ENCODE data around the gene ELF1.

DNA sequence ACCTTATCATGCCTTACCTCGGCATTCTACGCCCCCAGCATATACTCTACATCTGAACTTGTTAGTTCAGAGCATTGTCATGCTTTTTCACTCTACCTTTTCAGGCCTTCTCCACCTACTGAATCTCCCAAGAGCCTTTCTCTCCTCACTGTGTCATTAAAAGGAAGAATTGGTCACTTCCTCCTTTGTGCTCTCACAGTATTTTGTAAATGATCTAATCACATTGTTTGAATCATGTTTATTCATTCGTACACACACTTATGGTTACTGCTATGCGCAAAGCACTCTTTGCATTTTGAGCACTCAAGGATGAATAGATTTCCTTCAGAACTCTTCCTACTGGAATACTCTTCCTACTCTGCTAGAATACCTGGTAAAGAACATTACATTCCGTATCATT, 15.8 kb upstream of the ELF1 start:
- TF ChIP-seq, protein P1, sequence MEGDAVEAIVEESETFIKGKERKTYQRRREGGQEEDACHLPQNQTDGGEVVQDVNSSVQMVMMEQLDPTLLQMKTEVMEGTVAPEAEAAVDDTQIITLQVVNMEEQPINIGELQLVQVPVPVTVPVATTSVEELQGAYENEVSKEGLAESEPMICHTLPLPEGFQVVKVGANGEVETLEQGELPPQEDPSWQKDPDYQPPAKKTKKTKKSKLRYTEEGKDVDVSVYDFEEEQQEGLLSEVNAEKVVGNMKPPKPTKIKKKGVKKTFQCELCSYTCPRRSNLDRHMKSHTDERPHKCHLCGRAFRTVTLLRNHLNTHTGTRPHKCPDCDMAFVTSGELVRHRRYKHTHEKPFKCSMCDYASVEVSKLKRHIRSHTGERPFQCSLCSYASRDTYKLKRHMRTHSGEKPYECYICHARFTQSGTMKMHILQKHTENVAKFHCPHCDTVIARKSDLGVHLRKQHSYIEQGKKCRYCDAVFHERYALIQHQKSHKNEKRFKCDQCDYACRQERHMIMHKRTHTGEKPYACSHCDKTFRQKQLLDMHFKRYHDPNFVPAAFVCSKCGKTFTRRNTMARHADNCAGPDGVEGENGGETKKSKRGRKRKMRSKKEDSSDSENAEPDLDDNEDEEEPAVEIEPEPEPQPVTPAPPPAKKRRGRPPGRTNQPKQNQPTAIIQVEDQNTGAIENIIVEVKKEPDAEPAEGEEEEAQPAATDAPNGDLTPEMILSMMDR (conservative IDR thresholded peaks at IDR 0.05; ENCODE audit: low read depth, low read length): no peak
- TF ChIP-seq RCOR1 (IDR thresholded peaks at IDR 0.05; ENCODE audit: insufficient replicate concordance, low read length) (no peak), USF2 (IDR thresholded peaks at IDR 0.05; ENCODE audit: low read depth, low read length) (no peak)
